ENCODE measurements around the gene HUNK.

DNA sequence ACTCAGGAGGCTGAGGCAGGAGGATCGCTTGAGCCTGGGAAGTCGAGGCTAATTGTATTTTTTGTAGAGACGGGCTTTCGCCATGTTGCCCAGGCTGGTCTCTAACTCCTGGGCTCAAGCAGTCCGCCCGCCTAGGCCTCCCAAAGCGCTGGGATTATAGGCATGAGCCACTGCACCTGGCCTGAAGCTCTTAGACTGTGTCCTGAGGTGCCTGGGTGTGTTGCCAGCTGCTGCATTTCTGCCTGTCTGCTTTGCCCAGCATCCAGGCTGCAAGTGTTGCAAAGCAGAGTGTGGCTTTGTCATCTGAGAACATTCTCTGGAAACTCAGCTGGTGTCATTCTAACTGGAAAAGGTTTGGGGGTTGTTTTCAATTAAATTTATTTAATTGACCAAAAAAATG lies 105.0 kb downstream of the HUNK start:
- TF ChIP-seq, protein P1, sequence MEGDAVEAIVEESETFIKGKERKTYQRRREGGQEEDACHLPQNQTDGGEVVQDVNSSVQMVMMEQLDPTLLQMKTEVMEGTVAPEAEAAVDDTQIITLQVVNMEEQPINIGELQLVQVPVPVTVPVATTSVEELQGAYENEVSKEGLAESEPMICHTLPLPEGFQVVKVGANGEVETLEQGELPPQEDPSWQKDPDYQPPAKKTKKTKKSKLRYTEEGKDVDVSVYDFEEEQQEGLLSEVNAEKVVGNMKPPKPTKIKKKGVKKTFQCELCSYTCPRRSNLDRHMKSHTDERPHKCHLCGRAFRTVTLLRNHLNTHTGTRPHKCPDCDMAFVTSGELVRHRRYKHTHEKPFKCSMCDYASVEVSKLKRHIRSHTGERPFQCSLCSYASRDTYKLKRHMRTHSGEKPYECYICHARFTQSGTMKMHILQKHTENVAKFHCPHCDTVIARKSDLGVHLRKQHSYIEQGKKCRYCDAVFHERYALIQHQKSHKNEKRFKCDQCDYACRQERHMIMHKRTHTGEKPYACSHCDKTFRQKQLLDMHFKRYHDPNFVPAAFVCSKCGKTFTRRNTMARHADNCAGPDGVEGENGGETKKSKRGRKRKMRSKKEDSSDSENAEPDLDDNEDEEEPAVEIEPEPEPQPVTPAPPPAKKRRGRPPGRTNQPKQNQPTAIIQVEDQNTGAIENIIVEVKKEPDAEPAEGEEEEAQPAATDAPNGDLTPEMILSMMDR (IDR thresholded peaks at IDR 0.05) = no peak
- no peak for TF ChIP-seq ZFX (IDR thresholded peaks at IDR 0.05; ENCODE audit: borderline replicate concordance)

Data from 22Rv1 (cell line).